ENCODE results near the gene ARHGAP27. TPM values are rescaled to one million over a fixed set of nuclear protein-coding genes. Genes with fewer than 3 reads are reported as not detected.
A peak's percentile ranks its signal among the peaks of the same experiment; 100 is the strongest.

The ARHGAP27 gene
- total and polyA plus RNA-seq, 9 of the 15 experiments (the other 6 are each of a cell fraction or from before 2014, with no cell fraction given), result 0.04 to 4.6 (median 2.1) TPM

DNA sequence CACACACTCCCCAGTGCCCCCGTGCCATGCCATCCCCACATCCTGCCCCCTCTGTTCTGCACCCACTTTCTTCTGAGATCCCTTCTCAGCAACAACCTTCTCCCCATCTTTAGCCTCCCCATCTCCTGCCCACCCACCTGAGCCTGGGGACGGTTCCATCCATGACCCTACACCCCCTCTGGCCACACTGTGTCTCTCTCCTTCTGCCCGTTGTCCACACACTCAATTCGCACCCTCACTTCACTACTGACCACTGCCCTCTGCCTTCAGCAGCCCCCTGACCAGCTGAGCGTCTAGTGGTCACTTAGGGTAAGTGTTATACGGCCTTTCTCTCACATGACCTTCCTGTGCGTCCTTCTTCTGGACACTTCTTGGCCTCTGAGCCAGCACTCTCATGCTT, 6.1 kb downstream of the ARHGAP27 start:
- no peak overlapping the region for H3K4me3 ChIP-seq
- no peaks in the 10 kb centered on the region for H3K27me3 ChIP-seq (ENCODE audit: control insufficient read depth in 2 of 2, insufficient read depth in 2 of 2, low read length in 2 of 2)
- H4K20me1 ChIP-seq (replicated peaks; ENCODE audit: control insufficient read depth, insufficient read depth, low read length), result no peaks in the 10 kb centered on the region
- WGBS (ENCODE audit: insufficient coverage, low coverage, missing lambda C conversion rate), result 25% methylated on average over 7 of the region's 7 CpGs
- in situ Hi-C loops (cut with MboI) (loop anchor here (10.0 to 25.0 kb wide), 2 partner anchors 208 to 1086 kb away; partner anchors contain the start of gene LRRC37A2), intact Hi-C loops (cut with micrococcal nuclease) (loop anchor here (5.0 kb wide), 1 partner anchor 166 kb away; no protein-coding TSS in a partner anchor)
- no peak overlapping the region for H3K4me2 ChIP-seq (ENCODE audit: insufficient read depth, low read length)
- H3K36me3 ChIP-seq (ENCODE audit: control insufficient read depth, insufficient read depth, low read length), result no peaks in the 10 kb centered on the region
- no peak overlapping the region; a peak in 1 of 4 replicates for H3K9ac ChIP-seq (ENCODE audit: insufficient read depth in 1 of 2, low read depth in 2 of 2, low read length in 2 of 2)
- ChIA-PET POLR2A (no interaction called here), CTCF (ENCODE audit: low intra/inter-chr PET ratio) (interaction anchor here (1.0 to 1.7 kb wide), 2 partner anchors 32 to 207 kb away, joined by 3 to 6 read pairs; no protein-coding TSS in a partner anchor)
- ATAC-seq, result no peak
- no peaks in the 10 kb centered on the region for H3K79me2 ChIP-seq (ENCODE audit: control insufficient read depth, insufficient read depth, low read length)
- peaks cover 8 to 40% of the 10 kb centered on the region in 2 experiments for H3K4me1 ChIP-seq (replicated peaks in 1 of 2; ENCODE audit: control insufficient read depth in 2 of 2, insufficient read depth in 2 of 2, low read length in 2 of 2)
- DNase-seq (ENCODE audit: extremely low read depth in 1 of 4, low spot score in 3 of 4), result no peak
- H3K9me3 ChIP-seq (replicated peaks; ENCODE audit: control insufficient read depth, insufficient read depth, low read depth, low read length), result no peaks in the 10 kb centered on the region; the same call in 1 of the 2 replicates
- no peak overlapping the region for H2AFZ ChIP-seq (ENCODE audit: low read depth, low read length)
- no TSS peak for BruUV-seq (replicated peaks)
- H3K27ac ChIP-seq (ENCODE audit: extremely low read depth, low read depth, low read length), result no peak overlapping the region
- FAIRE-seq, result no peak
- no peaks in the 10 kb centered on the region for H3K9me1 ChIP-seq (ENCODE audit: control insufficient read depth, insufficient read depth, low read length)
- TF ChIP-seq EZH2 (IDR thresholded peaks at IDR 0.05; ENCODE audit: borderline replicate concordance, low read depth, low read length) (no peak), BRF1 (IDR thresholded peaks at IDR 0.05; ENCODE audit: borderline replicate concordance, extremely low read depth, insufficient read length) (no peak), POLR2G (IDR thresholded peaks at IDR 0.05; ENCODE audit: low read depth, low read length) (no peak), SRSF3 (IDR thresholded peaks at IDR 0.05; ENCODE audit: insufficient read depth, low read length) (no peak), ETV5 (CRISPR knock-in tag; IDR thresholded peaks at IDR 0.05; ENCODE audit: low read depth) (no peak), NFE2 (IDR thresholded peaks at IDR 0.05; ENCODE audit: low read depth) (no peak)
- TF ChIP-seq, protein P1, sequence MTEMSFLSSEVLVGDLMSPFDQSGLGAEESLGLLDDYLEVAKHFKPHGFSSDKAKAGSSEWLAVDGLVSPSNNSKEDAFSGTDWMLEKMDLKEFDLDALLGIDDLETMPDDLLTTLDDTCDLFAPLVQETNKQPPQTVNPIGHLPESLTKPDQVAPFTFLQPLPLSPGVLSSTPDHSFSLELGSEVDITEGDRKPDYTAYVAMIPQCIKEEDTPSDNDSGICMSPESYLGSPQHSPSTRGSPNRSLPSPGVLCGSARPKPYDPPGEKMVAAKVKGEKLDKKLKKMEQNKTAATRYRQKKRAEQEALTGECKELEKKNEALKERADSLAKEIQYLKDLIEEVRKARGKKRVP (CRISPR knock-in tag; IDR thresholded peaks at IDR 0.05), result no peak
- TF ChIP-seq, protein P2, sequence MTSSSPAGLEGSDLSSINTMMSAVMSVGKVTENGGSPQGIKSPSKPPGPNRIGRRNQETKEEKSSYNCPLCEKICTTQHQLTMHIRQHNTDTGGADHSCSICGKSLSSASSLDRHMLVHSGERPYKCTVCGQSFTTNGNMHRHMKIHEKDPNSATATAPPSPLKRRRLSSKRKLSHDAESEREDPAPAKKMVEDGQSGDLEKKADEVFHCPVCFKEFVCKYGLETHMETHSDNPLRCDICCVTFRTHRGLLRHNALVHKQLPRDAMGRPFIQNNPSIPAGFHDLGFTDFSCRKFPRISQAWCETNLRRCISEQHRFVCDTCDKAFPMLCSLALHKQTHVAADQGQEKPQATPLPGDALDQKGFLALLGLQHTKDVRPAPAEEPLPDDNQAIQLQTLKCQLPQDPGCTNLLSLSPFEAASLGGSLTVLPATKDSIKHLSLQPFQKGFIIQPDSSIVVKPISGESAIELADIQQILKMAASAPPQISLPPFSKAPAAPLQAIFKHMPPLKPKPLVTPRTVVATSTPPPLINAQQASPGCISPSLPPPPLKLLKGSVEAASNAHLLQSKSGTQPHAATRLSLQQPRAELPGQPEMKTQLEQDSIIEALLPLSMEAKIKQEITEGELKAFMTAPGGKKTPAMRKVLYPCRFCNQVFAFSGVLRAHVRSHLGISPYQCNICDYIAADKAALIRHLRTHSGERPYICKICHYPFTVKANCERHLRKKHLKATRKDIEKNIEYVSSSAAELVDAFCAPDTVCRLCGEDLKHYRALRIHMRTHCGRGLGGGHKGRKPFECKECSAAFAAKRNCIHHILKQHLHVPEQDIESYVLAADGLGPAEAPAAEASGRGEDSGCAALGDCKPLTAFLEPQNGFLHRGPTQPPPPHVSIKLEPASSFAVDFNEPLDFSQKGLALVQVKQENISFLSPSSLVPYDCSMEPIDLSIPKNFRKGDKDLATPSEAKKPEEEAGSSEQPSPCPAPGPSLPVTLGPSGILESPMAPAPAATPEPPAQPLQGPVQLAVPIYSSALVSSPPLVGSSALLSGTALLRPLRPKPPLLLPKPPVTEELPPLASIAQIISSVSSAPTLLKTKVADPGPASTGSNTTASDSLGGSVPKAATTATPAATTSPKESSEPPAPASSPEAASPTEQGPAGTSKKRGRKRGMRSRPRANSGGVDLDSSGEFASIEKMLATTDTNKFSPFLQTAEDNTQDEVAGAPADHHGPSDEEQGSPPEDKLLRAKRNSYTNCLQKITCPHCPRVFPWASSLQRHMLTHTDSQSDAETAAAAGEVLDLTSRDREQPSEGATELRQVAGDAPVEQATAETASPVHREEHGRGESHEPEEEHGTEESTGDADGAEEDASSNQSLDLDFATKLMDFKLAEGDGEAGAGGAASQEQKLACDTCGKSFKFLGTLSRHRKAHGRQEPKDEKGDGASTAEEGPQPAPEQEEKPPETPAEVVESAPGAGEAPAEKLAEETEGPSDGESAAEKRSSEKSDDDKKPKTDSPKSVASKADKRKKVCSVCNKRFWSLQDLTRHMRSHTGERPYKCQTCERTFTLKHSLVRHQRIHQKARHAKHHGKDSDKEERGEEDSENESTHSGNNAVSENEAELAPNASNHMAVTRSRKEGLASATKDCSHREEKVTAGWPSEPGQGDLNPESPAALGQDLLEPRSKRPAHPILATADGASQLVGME (CRISPR knock-in tag; IDR thresholded peaks at IDR 0.05), result no peak
- TF ChIP-seq, protein P3, sequence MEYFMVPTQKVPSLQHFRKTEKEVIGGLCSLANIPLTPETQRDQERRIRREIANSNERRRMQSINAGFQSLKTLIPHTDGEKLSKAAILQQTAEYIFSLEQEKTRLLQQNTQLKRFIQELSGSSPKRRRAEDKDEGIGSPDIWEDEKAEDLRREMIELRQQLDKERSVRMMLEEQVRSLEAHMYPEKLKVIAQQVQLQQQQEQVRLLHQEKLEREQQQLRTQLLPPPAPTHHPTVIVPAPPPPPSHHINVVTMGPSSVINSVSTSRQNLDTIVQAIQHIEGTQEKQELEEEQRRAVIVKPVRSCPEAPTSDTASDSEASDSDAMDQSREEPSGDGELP (CRISPR knock-in tag; IDR thresholded peaks at IDR 0.05; ENCODE audit: borderline replicate concordance), result peak; percentile 19; the same call in 1 of the 2 replicates
- TF ChIP-seq, protein P4, sequence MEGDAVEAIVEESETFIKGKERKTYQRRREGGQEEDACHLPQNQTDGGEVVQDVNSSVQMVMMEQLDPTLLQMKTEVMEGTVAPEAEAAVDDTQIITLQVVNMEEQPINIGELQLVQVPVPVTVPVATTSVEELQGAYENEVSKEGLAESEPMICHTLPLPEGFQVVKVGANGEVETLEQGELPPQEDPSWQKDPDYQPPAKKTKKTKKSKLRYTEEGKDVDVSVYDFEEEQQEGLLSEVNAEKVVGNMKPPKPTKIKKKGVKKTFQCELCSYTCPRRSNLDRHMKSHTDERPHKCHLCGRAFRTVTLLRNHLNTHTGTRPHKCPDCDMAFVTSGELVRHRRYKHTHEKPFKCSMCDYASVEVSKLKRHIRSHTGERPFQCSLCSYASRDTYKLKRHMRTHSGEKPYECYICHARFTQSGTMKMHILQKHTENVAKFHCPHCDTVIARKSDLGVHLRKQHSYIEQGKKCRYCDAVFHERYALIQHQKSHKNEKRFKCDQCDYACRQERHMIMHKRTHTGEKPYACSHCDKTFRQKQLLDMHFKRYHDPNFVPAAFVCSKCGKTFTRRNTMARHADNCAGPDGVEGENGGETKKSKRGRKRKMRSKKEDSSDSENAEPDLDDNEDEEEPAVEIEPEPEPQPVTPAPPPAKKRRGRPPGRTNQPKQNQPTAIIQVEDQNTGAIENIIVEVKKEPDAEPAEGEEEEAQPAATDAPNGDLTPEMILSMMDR (IDR thresholded peaks at IDR 0.05 in 2 of 3, conservative IDR thresholded peaks at IDR 0.05 in 1 of 3; ENCODE audit: insufficient read depth in 2 of 3, low read depth in 1 of 3, low read length in 3 of 3), result peak in 1 of 3 experiments; percentile 20; a peak in 1 of 6 replicates
